ENCODE results near the gene TSEN2. TPM values are rescaled to one million over a fixed set of nuclear protein-coding genes. Genes with fewer than 3 reads are reported as not detected.

The TSEN2 gene
- total RNA-seq, 4 donors from 2014 or later: 17.0 to 38.3 (median 21.9) TPM

GRCh38 chr3:12512534-12513118 lies 28.3 kb downstream of the TSEN2 start:
- no peak for TF ChIP-seq CTCF (IDR thresholded peaks at IDR 0.05)
- ATAC-seq (ENCODE audit: low FRiP score) (no peak), DNase-seq (ENCODE audit: low spot score) (no peak)

GRCh38 chr3:12513694-12514446 lies 29.6 kb downstream of the TSEN2 start:
- ATAC-seq (ENCODE audit: low FRiP score): no peak

GRCh38 chr3:12515631-12516030 lies 31.4 kb downstream of the TSEN2 start:
- TF ChIP-seq CTCF (IDR thresholded peaks at IDR 0.05): no peak
- ATAC-seq (ENCODE audit: low FRiP score) (no peak), DNase-seq (ENCODE audit: low spot score) (no peak)

More at GRCh38 chr3:12513694-12514446, 29.6 kb downstream of the TSEN2 start:
- no peak for TF ChIP-seq CTCF (IDR thresholded peaks at IDR 0.05)
- DNase-seq (ENCODE audit: low spot score): no peak

GRCh38 chr3:12516873-12517272 lies 32.6 kb downstream of the TSEN2 start:
- no peak for TF ChIP-seq CTCF (IDR thresholded peaks at IDR 0.05)
- DNase-seq (ENCODE audit: low spot score) (no peak), ATAC-seq (ENCODE audit: low FRiP score) (no peak)

- TF ChIP-seq CTCF (IDR thresholded peaks at IDR 0.05): no peak
- ATAC-seq (ENCODE audit: low FRiP score): no peak
- no peak for DNase-seq (ENCODE audit: low spot score)
These were observed 34.2 kb downstream of the TSEN2 start for GRCh38 chr3:12518261-12519028.

- TF ChIP-seq CTCF (IDR thresholded peaks at IDR 0.05): no peak
- ATAC-seq (ENCODE audit: low FRiP score): no peak
These were observed 36.7 kb downstream of the TSEN2 start for GRCh38 chr3:12521010-12521409.

More at GRCh38 chr3:12521010-12521409, 36.7 kb downstream of the TSEN2 start:
- DNase-seq (ENCODE audit: low spot score): no peak

Data from omental fat pad (tissue), 4 donors.